Caco-2 (cell line): ENCODE measurements around the gene RARA. TPM values are rescaled to one million over a fixed set of nuclear protein-coding genes. Genes with fewer than 3 reads are reported as not detected.

Experiments
- BruUV-seq: library from RNA; stranded (reverse); fragments of 400-500 nt; replicated peaks from 2 replicates; lab custom pipeline; 2021; lab: Mats Ljungman, UMichigan
- CTCF ChIA-PET: fragments of 300-600 bp; sonication (Branson Sonifier 250); formaldehyde crosslinking; loops from one replicate; lab custom pipeline; 2022; ENCODE audit warnings: antibody characterized with exemption; lab: Charles Lee
- POLR2A ChIA-PET: fragments of 300-600 bp; sonication (Branson Sonifier 250); formaldehyde crosslinking; loops from one replicate; lab custom pipeline; 2022; ENCODE audit warnings: antibody characterized with exemption; lab: Charles Lee
- DNase-seq, 2 experiments: peaks; one replicate each; pipeline versions ENCODE4 v3.0.0 to v3.0.0-alpha.2; 2020 to 2022
- H3K27me3 ChIP-seq: replicated peaks from 2 replicates; pipeline ENCODE4 v1.6.0; 2011; ENCODE audit warnings: low read length; ENCODE audit not compliant: control insufficient read depth, insufficient read depth
- H3K36me3 ChIP-seq: 2 replicates; pipeline ENCODE4 v1.5.1; 2011; ENCODE audit warnings: low read length; ENCODE audit not compliant: control insufficient read depth, insufficient read depth
- H3K4me1 ChIP-seq: fragments of 250-450 bp; sonication (Bioruptor Pico); 2 replicates; pipeline ENCODE4 v1.5.1; 2020; ENCODE audit warnings: mild to moderate bottlenecking
- H3K4me3 ChIP-seq: 2 replicates; pipeline ENCODE4 v1.5.1; 2011; ENCODE audit warnings: low read depth, mild to moderate bottlenecking, control low read depth, low read length
- H3K9me3 ChIP-seq: fragments of 250-450 bp; sonication (Bioruptor Pico); 2 replicates; pipeline ENCODE4 v1.5.1; 2020; ENCODE audit warnings: mild to moderate bottlenecking, moderate library complexity
- H3K27ac Mint-ChIP-seq: one replicate; pipeline ENCODE4 v1.8.0; 2022; ENCODE audit warnings: mixed read lengths; ENCODE audit not compliant: unreplicated experiment
- H3K27me3 Mint-ChIP-seq: one replicate; pipeline ENCODE4 v1.8.0; 2022; ENCODE audit warnings: mixed read lengths; ENCODE audit not compliant: insufficient read depth, unreplicated experiment
- H3K36me3 Mint-ChIP-seq: one replicate; pipeline ENCODE4 v1.8.0; 2022; ENCODE audit warnings: mild to moderate bottlenecking, mixed read lengths; ENCODE audit not compliant: insufficient read depth, unreplicated experiment
- H3K4me1 Mint-ChIP-seq: one replicate; pipeline ENCODE4 v1.8.0; 2022; ENCODE audit warnings: low read depth, mixed read lengths; ENCODE audit not compliant: unreplicated experiment
- H3K4me3 Mint-ChIP-seq: one replicate; pipeline ENCODE4 v1.8.0; 2022; ENCODE audit warnings: mild to moderate bottlenecking, moderate library complexity, mixed read lengths; ENCODE audit not compliant: unreplicated experiment
- H3K9me3 Mint-ChIP-seq: one replicate; pipeline ENCODE4 v1.8.0; 2022; ENCODE audit warnings: mixed read lengths; ENCODE audit not compliant: unreplicated experiment
- intact Hi-C: fragments of 100-400 bp; cut with micrococcal nuclease; formaldehyde crosslinking; loops from one replicate; pipeline ENCODE4 v1.10.0; 2022; ENCODE audit not compliant: unreplicated experiment
- total RNA-seq: library from RNA; stranded (reverse); gene quantifications from 2 replicates; pipeline ENCODE4 v1.2.3, GENCODE V29; 2022
- TF ChIP-seq, protein P1 (sequence below), 2 experiments: fragments of 200-600 bp in 1 of 2; IDR thresholded peaks; 1 replicate in 1 of 2; 2 replicates in 1 of 2; pipeline versions ENCODE4 v1.5.1 to v1.8.0; 2011 to 2022; ENCODE audit warnings: antibody characterized with exemption in 1 of 2, control low read depth in 1 of 2, inconsistent platforms in 1 of 2, low read depth in 1 of 2, low read length in 1 of 2, mild to moderate bottlenecking in 1 of 2, moderate library complexity in 1 of 2; ENCODE audit not compliant: insufficient read depth in 1 of 2, severe bottlenecking in 1 of 2, unreplicated experiment in 1 of 2

The RARA gene
- total RNA-seq, 1 experiment from 2014 or later = 27.6 TPM

DNA sequence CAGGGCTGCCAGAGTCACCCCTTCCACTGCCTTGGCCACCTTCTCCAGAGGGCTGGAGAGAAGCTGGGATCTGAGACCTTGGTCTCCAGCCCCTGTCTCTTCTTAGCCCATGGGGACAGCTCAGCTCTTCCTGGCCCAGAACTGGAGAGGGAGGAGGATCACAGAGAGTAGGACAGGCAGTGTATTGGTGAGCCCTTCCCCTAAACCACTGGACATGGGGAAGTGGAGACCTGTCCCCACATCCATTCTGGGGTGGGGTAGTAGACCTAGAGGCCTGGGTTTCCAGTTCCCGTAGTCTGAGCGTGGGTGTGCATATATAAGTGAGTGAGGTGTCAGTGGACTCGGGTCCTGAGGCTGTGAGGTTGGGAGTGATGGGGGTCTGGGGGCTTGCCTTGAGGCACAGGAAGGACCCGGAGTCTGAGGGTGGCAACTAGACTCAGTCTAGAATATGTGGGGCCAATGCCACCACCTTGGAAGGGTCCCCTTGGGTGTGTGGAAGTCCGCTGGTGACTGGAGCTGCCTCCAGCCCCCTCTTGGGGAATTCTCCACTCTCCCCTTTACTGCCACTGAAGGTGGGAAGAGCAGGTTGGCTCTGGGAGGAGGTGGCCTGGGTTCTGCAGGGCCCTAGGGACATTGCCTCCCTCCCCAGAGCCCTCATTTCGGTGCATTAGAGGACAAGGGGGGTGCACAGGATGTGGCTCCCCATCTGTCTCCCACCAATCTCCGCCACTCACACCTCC is 35.6 kb downstream of the RARA start:
- Mint-ChIP-seq H3K4me1 (peaks cover 36% of the 10 kb centered on the region), H3K4me3 (peak overlapping the region; percentile 89), H3K9me3 (no peaks in the 10 kb centered on the region), H3K36me3 (peaks cover 41% of the 10 kb centered on the region), H3K27me3 (no peaks in the 10 kb centered on the region), H3K27ac (peak overlapping the region; percentile 93)
- H3K9me3 ChIP-seq = no peaks in the 10 kb centered on the region
- DNase-seq = no peak
- H3K4me1 ChIP-seq = peaks cover 43% of the 10 kb centered on the region
- H3K36me3 ChIP-seq = no peaks in the 10 kb centered on the region; the same call in 1 of the 2 replicates
- BruUV-seq = no TSS peak
- H3K27me3 ChIP-seq = no peaks in the 10 kb centered on the region
- CTCF ChIA-PET = interaction anchor here (1.3 to 2.9 kb wide), 7 partner anchors 10 to 216 kb away, joined by 3 to 40 read pairs (median 7); partner anchors contain the start of gene TOP2A
- intact Hi-C loops = loop anchor here (1.0 kb wide), 2 partner anchors 11 to 26 kb away; no protein-coding TSS in a partner anchor
- H3K4me3 ChIP-seq = peak overlapping the region; percentile 64
- POLR2A ChIA-PET = interaction anchor here (0.6 to 2.1 kb wide), 6 partner anchors 26 to 204 kb away, joined by 3 to 36 read pairs (median 4); partner anchors contain the start of genes CASC3 and TOP2A
- TF ChIP-seq, protein P1, sequence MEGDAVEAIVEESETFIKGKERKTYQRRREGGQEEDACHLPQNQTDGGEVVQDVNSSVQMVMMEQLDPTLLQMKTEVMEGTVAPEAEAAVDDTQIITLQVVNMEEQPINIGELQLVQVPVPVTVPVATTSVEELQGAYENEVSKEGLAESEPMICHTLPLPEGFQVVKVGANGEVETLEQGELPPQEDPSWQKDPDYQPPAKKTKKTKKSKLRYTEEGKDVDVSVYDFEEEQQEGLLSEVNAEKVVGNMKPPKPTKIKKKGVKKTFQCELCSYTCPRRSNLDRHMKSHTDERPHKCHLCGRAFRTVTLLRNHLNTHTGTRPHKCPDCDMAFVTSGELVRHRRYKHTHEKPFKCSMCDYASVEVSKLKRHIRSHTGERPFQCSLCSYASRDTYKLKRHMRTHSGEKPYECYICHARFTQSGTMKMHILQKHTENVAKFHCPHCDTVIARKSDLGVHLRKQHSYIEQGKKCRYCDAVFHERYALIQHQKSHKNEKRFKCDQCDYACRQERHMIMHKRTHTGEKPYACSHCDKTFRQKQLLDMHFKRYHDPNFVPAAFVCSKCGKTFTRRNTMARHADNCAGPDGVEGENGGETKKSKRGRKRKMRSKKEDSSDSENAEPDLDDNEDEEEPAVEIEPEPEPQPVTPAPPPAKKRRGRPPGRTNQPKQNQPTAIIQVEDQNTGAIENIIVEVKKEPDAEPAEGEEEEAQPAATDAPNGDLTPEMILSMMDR (IDR thresholded peaks at IDR 0.05; ENCODE audit: insufficient read depth in 1 of 2, low read depth in 1 of 2, low read length in 1 of 2, severe bottlenecking in 1 of 2, unreplicated experiment in 1 of 2) = no peak

DNA sequence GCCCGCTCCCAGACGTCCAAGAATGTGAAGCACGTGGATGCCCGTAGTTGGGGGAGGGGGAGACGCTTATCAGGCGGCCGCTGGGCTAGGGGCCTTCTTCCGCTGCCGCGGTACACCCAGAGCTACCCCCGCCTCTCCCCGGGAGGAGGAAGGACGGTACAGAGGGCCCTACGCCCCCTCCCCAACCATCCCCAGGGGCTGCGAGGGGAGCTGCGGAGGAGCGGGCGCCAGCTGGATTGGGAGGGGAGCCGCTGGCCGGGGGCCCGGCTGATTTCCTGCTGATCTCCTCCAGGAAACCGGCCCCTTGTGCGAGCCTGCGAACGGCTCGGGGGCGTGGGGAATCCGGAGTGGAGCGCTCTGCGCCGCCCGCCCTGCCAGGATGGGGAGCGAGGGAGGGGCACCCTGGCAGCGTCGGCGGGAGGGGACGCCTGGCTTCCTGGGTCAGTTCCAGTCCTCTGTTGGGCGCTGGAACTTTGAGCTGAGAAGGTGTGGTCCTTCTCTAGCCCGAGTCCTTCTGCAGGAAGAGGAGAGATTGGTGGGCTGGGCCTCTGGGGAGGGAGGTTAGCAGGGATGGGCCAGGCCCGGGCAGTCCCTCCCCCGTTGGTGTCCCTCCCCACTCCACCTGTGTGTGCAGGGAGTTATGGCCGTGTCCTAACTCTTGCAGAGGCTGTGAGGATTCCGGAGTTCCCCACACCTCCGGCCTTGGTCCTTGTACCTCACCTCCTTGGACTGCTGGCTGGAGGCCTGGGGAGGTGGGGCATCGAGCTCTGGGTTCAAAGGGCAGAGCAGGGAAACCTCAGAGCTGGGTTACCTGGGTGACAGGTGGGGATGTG is 36.4 kb downstream of the RARA start:
- intact Hi-C loops = loop anchor here (1.0 kb wide), 2 partner anchors 12 to 27 kb away; no protein-coding TSS in a partner anchor
- peaks cover 28% of the 10 kb centered on the region for H3K4me1 Mint-ChIP-seq

More for the DNA sequence above, 36.4 kb downstream of the RARA start:
- no peaks in the 10 kb centered on the region for H3K27me3 Mint-ChIP-seq
- Histone ChIP-seq H3K27me3 (no peaks in the 10 kb centered on the region), H3K4me3 (peak overlapping the region; percentile 64), H3K36me3 (no peaks in the 10 kb centered on the region; the same call in 1 of the 2 replicates), H3K4me1 (peaks cover 43% of the 10 kb centered on the region), H3K9me3 (no peaks in the 10 kb centered on the region)
- peaks cover 47% of the 10 kb centered on the region for H3K36me3 Mint-ChIP-seq
- peak overlapping the region; percentile 89 for H3K4me3 Mint-ChIP-seq
- H3K9me3 Mint-ChIP-seq = no peaks in the 10 kb centered on the region
- POLR2A ChIA-PET = interaction anchor here (0.5 to 2.1 kb wide), 13 partner anchors 10 to 126 kb away, joined by 3 to 36 read pairs (median 3); partner anchors contain the start of gene TOP2A
- TSS peak; percentile 19 for BruUV-seq
- peak; percentile 90 to 95 for DNase-seq
- CTCF ChIA-PET = interaction anchor here (1.0 to 2.9 kb wide), 12 partner anchors 10 to 232 kb away, joined by 3 to 40 read pairs (median 4); partner anchors contain the start of gene TOP2A
- TF ChIP-seq, protein P1 (IDR thresholded peaks at IDR 0.05; ENCODE audit: insufficient read depth in 1 of 2, low read depth in 1 of 2, low read length in 1 of 2, severe bottlenecking in 1 of 2, unreplicated experiment in 1 of 2) = no peak
- H3K27ac Mint-ChIP-seq = peak overlapping the region; percentile 93
